ENCODE results near the gene DNAI4.

DNA sequence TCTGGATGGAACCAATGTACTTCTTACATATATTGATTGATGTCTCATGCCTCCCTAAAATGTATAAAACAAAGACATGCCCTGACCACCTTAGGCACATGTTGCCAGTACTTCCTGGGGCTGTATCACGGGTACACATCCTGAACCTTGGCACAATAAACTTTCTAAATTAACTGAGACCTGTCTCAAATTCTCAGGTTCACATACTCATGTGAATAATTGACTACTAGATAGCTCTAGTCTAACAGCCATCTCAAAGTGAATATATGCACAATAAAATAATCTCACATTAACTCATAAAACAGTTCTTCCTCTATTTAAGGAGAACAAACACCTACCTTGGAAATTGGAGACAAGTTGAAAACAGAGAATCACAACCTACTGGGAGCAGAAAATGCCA lies 5.6 kb downstream of the DNAI4 start:
- TF ChIP-seq, protein P1, sequence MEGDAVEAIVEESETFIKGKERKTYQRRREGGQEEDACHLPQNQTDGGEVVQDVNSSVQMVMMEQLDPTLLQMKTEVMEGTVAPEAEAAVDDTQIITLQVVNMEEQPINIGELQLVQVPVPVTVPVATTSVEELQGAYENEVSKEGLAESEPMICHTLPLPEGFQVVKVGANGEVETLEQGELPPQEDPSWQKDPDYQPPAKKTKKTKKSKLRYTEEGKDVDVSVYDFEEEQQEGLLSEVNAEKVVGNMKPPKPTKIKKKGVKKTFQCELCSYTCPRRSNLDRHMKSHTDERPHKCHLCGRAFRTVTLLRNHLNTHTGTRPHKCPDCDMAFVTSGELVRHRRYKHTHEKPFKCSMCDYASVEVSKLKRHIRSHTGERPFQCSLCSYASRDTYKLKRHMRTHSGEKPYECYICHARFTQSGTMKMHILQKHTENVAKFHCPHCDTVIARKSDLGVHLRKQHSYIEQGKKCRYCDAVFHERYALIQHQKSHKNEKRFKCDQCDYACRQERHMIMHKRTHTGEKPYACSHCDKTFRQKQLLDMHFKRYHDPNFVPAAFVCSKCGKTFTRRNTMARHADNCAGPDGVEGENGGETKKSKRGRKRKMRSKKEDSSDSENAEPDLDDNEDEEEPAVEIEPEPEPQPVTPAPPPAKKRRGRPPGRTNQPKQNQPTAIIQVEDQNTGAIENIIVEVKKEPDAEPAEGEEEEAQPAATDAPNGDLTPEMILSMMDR (IDR thresholded peaks at IDR 0.05): no peak
- TF ChIP-seq POLR2A (IDR thresholded peaks at IDR 0.05) (no peak), EP300 (IDR thresholded peaks at IDR 0.05) (no peak)
